ENCODE measurements around the gene CCDC33.
"Not testable (repeated sequence)": the region's sequence is repeated elsewhere in the genome, so short reads cannot be mapped to it uniquely, and the experiment has no call there.

The CCDC33 gene

GRCh38 chr15:74350295-74351275, 114.5 kb downstream of the CCDC33 start:
- Histone ChIP-seq H3K79me1 (ENCODE audit: low read depth, low read length) (no peaks in the 10 kb centered on the region), H4K8ac (ENCODE audit: low read depth, low read length) (no peak overlapping the region), H2BK120ac (ENCODE audit: low read depth, low read length) (no peak overlapping the region), H3K27me3 (ENCODE audit: control insufficient read depth in 3 of 3, insufficient read depth in 3 of 3, low read depth in 1 of 3, low read length in 3 of 3) (peaks cover 0 to 5% (median 0%) of the 10 kb centered on the region in 3 experiments), H3K4ac (ENCODE audit: low read length) (no peak overlapping the region), H2BK5ac (ENCODE audit: low read length) (no peak overlapping the region), H3K4me2 (ENCODE audit: insufficient read depth, low read length, poor library complexity, severe bottlenecking) (no peak overlapping the region), H3K18ac (ENCODE audit: low read length) (no peak overlapping the region), H3K4me3 (ENCODE audit: low read length in 2 of 2) (no peak overlapping the region), H2BK15ac (ENCODE audit: low read length) (no peak overlapping the region), H4K91ac (ENCODE audit: low read depth, low read length, poor library complexity) (no peak overlapping the region), H3K23ac (ENCODE audit: low read depth, low read length, poor library complexity) (no peak overlapping the region), H2BK12ac (ENCODE audit: low read length) (no peak overlapping the region), H2AK5ac (ENCODE audit: low read depth, low read length) (no peak overlapping the region), H3K4me1 (ENCODE audit: control insufficient read depth in 2 of 2, insufficient read depth in 1 of 2, low read depth in 1 of 2, low read length in 2 of 2) (no peaks in the 10 kb centered on the region), H3K9ac (ENCODE audit: low read depth, low read length, poor library complexity) (no peak overlapping the region), H3K14ac (ENCODE audit: low read length) (no peak overlapping the region), H2AFZ (ENCODE audit: low read length) (no peak overlapping the region), H3K27ac (replicated peaks; ENCODE audit: low read length) (no peak overlapping the region), H3K36me3 (replicated peaks in 1 of 2; ENCODE audit: control insufficient read depth in 2 of 2, insufficient read depth in 2 of 2, low read length in 2 of 2) (no peaks in the 10 kb centered on the region), H3K9me3 (replicated peaks in 1 of 2; ENCODE audit: control insufficient read depth in 2 of 2, insufficient read depth in 1 of 2, low read depth in 1 of 2, low read length in 2 of 2) (no peaks in the 10 kb centered on the region)
- no CpG with 5 or more reads among the region's 14 CpGs for WGBS, 2 donors (ENCODE audit: extremely low coverage in 2 of 2, insufficient read length in 2 of 2, insufficient replicate concordance in 1 of 2)
- no peak for DNase-seq (ENCODE audit: low spot score)

- no CpG with 5 or more reads among the region's 3 CpGs for WGBS, 2 donors (ENCODE audit: extremely low coverage in 2 of 2, insufficient read length in 2 of 2, insufficient replicate concordance in 1 of 2)
- no peak overlapping the region for H2AK5ac ChIP-seq (ENCODE audit: low read depth, low read length)
- no peaks in the 10 kb centered on the region for H3K9me3 ChIP-seq (replicated peaks in 1 of 2; ENCODE audit: control insufficient read depth in 2 of 2, insufficient read depth in 1 of 2, low read depth in 1 of 2, low read length in 2 of 2)
- H2BK12ac ChIP-seq (ENCODE audit: low read length): no peak overlapping the region
- no peaks in the 10 kb centered on the region for H3K79me1 ChIP-seq (ENCODE audit: low read depth, low read length)
- H2AFZ ChIP-seq (ENCODE audit: low read length): no peak overlapping the region
- H3K9ac ChIP-seq (ENCODE audit: low read depth, low read length, poor library complexity): no peak overlapping the region
- DNase-seq (ENCODE audit: low spot score): no peak
- H3K27me3 ChIP-seq (ENCODE audit: control insufficient read depth in 3 of 3, insufficient read depth in 3 of 3, low read depth in 1 of 3, low read length in 3 of 3): peaks cover 0 to 11% (median 0%) of the 10 kb centered on the region in 3 experiments
- H2BK15ac ChIP-seq (ENCODE audit: low read length): no peak overlapping the region
- no peak overlapping the region for H3K14ac ChIP-seq (ENCODE audit: low read length)
- H3K4ac ChIP-seq (ENCODE audit: low read length): no peak overlapping the region
- no peak overlapping the region for H2BK120ac ChIP-seq (ENCODE audit: low read depth, low read length)
- no peak overlapping the region for H3K18ac ChIP-seq (ENCODE audit: low read length)
- H3K27ac ChIP-seq (replicated peaks; ENCODE audit: low read length): no peak overlapping the region
- no peak overlapping the region for H3K4me3 ChIP-seq (ENCODE audit: low read length in 2 of 2)
- H3K36me3 ChIP-seq (replicated peaks in 1 of 2; ENCODE audit: control insufficient read depth in 2 of 2, insufficient read depth in 2 of 2, low read length in 2 of 2): no peaks in the 10 kb centered on the region
- no peak overlapping the region for H2BK5ac ChIP-seq (ENCODE audit: low read length)
- no peaks in the 10 kb centered on the region for H3K4me1 ChIP-seq (ENCODE audit: control insufficient read depth in 2 of 2, insufficient read depth in 1 of 2, low read depth in 1 of 2, low read length in 2 of 2)
- H3K23ac ChIP-seq (ENCODE audit: low read depth, low read length, poor library complexity): no peak overlapping the region
- H4K8ac ChIP-seq (ENCODE audit: low read depth, low read length): no peak overlapping the region
- H3K4me2 ChIP-seq (ENCODE audit: insufficient read depth, low read length, poor library complexity, severe bottlenecking): no peak overlapping the region
- no peak overlapping the region for H4K91ac ChIP-seq (ENCODE audit: low read depth, low read length, poor library complexity)
Measured at GRCh38 chr15:74351670-74352069, 115.5 kb downstream of the CCDC33 start.

GRCh38 chr15:74352393-74352910, 116.3 kb downstream of the CCDC33 start:
- Histone ChIP-seq H3K79me1 (ENCODE audit: low read depth, low read length) (no peaks in the 10 kb centered on the region), H2AK5ac (ENCODE audit: low read depth, low read length) (no peak overlapping the region), H3K4me2 (ENCODE audit: insufficient read depth, low read length, poor library complexity, severe bottlenecking) (no peak overlapping the region), H3K14ac (ENCODE audit: low read length) (no peak overlapping the region), H3K18ac (ENCODE audit: low read length) (no peak overlapping the region), H3K23ac (ENCODE audit: low read depth, low read length, poor library complexity) (no peak overlapping the region), H3K4me3 (ENCODE audit: low read length in 2 of 2) (no peak overlapping the region), H3K27me3 (ENCODE audit: control insufficient read depth in 3 of 3, insufficient read depth in 3 of 3, low read depth in 1 of 3, low read length in 3 of 3) (peaks cover 0 to 17% (median 0%) of the 10 kb centered on the region in 3 experiments), H4K91ac (ENCODE audit: low read depth, low read length, poor library complexity) (no peak overlapping the region), H3K4me1 (ENCODE audit: control insufficient read depth in 2 of 2, insufficient read depth in 1 of 2, low read depth in 1 of 2, low read length in 2 of 2) (no peaks in the 10 kb centered on the region), H4K8ac (ENCODE audit: low read depth, low read length) (no peak overlapping the region), H3K27ac (replicated peaks; ENCODE audit: low read length) (no peak overlapping the region), H3K4ac (ENCODE audit: low read length) (no peak overlapping the region), H3K9ac (ENCODE audit: low read depth, low read length, poor library complexity) (no peak overlapping the region), H2BK5ac (ENCODE audit: low read length) (no peak overlapping the region), H2BK120ac (ENCODE audit: low read depth, low read length) (no peak overlapping the region), H2AFZ (ENCODE audit: low read length) (no peak overlapping the region), H3K9me3 (replicated peaks in 1 of 2; ENCODE audit: control insufficient read depth in 2 of 2, insufficient read depth in 1 of 2, low read depth in 1 of 2, low read length in 2 of 2) (no peaks in the 10 kb centered on the region), H2BK15ac (ENCODE audit: low read length) (no peak overlapping the region), H2BK12ac (ENCODE audit: low read length) (no peak overlapping the region), H3K36me3 (replicated peaks in 1 of 2; ENCODE audit: control insufficient read depth in 2 of 2, insufficient read depth in 2 of 2, low read length in 2 of 2) (no peaks in the 10 kb centered on the region)
- DNase-seq (ENCODE audit: low spot score): no peak
- no CpG with 5 or more reads among the region's 3 CpGs for WGBS, 2 donors (ENCODE audit: extremely low coverage in 2 of 2, insufficient read length in 2 of 2, insufficient replicate concordance in 1 of 2)

GRCh38 chr15:74353992-74354391, 117.9 kb downstream of the CCDC33 start:
- not testable (repeated sequence) for H3K4ac ChIP-seq (ENCODE audit: low read length); H3K4me2 ChIP-seq (ENCODE audit: insufficient read depth, low read length, poor library complexity, severe bottlenecking); H3K27ac ChIP-seq (replicated peaks; ENCODE audit: low read length); H3K9me3 ChIP-seq (replicated peaks in 1 of 2; ENCODE audit: control insufficient read depth in 2 of 2, insufficient read depth in 1 of 2, low read depth in 1 of 2, low read length in 2 of 2); H2BK15ac ChIP-seq (ENCODE audit: low read length); H3K36me3 ChIP-seq (replicated peaks in 1 of 2; ENCODE audit: control insufficient read depth in 2 of 2, insufficient read depth in 2 of 2, low read length in 2 of 2); H3K14ac ChIP-seq (ENCODE audit: low read length); H4K8ac ChIP-seq (ENCODE audit: low read depth, low read length); H2AK5ac ChIP-seq (ENCODE audit: low read depth, low read length); H2BK12ac ChIP-seq (ENCODE audit: low read length); H3K4me3 ChIP-seq (ENCODE audit: low read length in 2 of 2); H3K9ac ChIP-seq (ENCODE audit: low read depth, low read length, poor library complexity); H3K23ac ChIP-seq (ENCODE audit: low read depth, low read length, poor library complexity); H2BK5ac ChIP-seq (ENCODE audit: low read length); H4K91ac ChIP-seq (ENCODE audit: low read depth, low read length, poor library complexity); H3K79me1 ChIP-seq (ENCODE audit: low read depth, low read length); DNase-seq (ENCODE audit: low spot score); H3K18ac ChIP-seq (ENCODE audit: low read length); H2BK120ac ChIP-seq (ENCODE audit: low read depth, low read length); H3K4me1 ChIP-seq (ENCODE audit: control insufficient read depth in 2 of 2, insufficient read depth in 1 of 2, low read depth in 1 of 2, low read length in 2 of 2); H2AFZ ChIP-seq (ENCODE audit: low read length)
- no CpG with 5 or more reads among the region's 2 CpGs for WGBS, 2 donors (ENCODE audit: extremely low coverage in 2 of 2, insufficient read length in 2 of 2, insufficient replicate concordance in 1 of 2)
- peaks cover 0 to 26% (median 0%) of the 10 kb centered on the region in 3 experiments for H3K27me3 ChIP-seq (ENCODE audit: control insufficient read depth in 3 of 3, insufficient read depth in 3 of 3, low read depth in 1 of 3, low read length in 3 of 3)
